DMS 273 (cell line): ENCODE results near the gene NRROS.

Source experiments
- DNase-seq: peaks from one replicate; lab custom pipeline; 2025; ENCODE audit not compliant: unreplicated experiment; lab: John Stamatoyannopoulos, UW

Gene NRROS

GRCh38 chr3:196677353-196677752, 37.9 kb downstream of the NRROS start:
- DNase-seq: no peak

DNA sequence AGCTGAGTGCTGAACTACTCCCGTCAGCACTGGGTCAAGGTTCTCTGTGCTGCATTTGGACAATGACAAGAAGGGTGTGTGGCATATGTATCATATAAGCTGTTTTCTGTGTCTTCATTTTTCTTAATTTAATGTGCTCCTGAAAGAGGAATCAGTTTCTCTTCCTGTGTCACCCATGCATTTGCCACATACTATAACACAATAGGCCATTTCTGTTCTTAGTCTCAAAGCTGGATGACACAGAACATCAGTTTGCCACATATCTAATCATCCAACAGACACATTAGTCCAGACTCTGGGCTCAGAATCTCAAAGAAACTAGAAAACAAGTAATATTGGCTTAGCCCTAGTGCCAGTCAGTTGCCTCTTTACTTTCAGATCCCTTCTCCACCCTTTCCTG, 38.4 kb downstream of the NRROS start:
- no peak for DNase-seq

- peak; percentile 89 for DNase-seq
These were observed 45.3 kb downstream of the NRROS start for GRCh38 chr3:196684548-196685407.

DNA sequence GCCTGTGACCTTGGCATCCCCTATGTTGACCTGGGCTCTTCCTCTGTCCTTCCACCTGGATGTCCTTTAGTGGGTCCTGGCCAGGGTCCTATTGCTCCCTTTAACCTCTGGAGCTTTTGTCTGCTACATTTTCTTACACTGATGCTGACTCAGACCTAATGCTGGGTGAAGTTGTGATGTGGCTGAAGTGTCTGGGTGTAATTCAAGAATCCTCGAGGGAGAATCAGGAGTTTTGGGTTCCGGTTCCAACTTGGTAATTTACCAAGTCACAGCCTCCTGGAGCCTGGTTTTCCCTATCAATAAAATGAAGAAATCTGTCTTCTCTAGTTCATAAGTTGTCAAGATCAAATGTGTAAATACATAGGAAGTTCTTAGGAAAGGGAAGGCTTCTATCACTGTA, 46.9 kb downstream of the NRROS start:
- DNase-seq: no peak

GRCh38 chr3:196688349-196688748, 48.9 kb downstream of the NRROS start:
- DNase-seq: peak; percentile 35

GRCh38 chr3:196689941-196690660, 50.6 kb downstream of the NRROS start:
- DNase-seq: no peak

- DNase-seq: no peak
These were observed 51.9 kb downstream of the NRROS start for GRCh38 chr3:196691386-196691785.

DNA sequence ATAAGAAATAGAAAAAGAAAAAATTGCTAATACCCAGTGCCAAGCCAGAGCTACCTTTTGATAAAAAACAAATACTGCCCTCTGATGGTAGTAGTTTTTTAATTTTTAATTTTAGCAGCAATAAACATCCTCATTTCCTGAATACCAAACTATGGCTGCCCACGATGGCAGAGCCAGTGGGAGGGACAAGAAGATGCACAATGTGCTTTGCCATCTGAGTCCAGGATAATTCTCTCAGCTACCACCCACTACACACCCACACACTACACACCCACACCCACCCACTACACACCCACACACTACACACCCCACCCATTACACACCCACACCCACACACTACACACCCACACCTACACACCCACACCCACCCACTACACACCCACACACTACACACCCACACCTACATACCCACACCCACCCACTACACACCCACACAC, 54.7 kb downstream of the NRROS start:
- peak; percentile 52 for DNase-seq

DNA sequence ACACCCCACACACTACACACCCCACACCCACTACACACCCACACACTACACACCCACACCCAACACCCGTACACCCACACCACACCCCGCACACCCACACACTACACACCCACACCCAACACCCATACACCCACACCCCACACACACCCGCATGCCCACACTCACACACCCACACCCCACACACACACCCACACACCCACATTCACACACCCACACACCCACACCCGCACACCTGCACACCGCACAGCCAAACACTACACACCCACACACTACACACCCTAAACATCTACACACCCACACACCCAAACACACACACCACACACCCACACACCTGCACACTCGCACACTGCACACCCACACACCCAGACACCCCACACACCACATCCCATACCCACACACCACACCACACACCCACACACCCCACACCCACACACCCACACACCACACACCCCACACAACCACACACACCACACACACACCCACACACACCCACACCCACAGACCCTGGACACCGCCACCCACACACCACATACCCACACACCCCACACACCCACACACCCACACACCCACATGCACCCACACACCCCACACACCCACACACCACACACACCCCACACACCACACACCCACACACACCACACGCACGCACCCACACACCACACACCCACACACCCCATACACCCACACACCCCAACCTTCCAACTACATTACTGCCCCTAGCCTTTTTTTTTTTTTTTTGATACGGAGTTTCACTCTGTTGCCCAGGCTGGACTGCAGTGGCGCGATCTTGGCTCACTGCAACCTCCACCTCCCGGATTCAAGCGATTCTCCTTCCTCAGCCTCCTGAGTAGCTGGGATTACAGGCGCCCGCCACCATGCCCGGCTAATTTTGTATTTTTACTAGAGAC, 55.7 kb downstream of the NRROS start:
- no peak for DNase-seq

DNA sequence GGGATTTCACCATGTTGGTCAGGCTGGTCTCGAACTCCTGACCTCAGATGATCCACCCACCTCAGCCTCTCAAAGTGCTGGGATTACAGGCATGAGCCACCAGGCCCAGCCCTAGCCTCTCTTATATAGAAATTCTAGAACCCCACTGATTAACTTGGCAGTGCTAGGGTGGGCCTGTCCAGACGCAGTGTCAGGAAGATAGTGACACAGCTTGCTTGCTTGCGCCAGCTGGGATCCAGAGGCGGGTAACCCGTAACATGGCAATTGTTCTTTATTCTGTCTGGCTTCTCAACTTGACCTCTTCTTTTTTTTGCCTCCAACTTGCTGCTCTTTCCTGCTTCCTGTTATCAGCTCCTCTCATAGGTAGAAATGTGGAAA, 56.3 kb downstream of the NRROS start:
- no peak for DNase-seq

DNA sequence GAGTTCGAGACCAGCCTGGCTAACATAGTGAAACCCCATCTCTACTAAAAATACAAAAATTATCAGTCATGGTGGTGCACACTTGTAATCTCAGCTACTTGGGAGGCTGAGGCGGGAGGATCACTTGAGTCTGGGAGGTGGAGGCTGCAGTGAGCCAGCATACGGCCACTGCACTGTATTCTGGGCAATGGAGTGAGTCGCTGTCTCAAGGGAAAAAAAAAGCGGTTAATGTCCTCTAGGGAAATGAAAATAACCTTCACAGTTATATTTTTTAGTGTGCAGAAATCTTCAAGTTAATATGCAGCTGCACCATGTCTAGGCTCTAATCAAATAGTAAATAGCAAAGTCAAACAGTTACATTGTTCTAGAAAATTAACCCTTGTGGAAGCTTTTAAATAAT, 57.8 kb downstream of the NRROS start:
- no peak for DNase-seq

- no peak for DNase-seq
These were observed 60.3 kb downstream of the NRROS start for GRCh38 chr3:196699749-196700148.

- no peak for DNase-seq
These were observed 61.3 kb downstream of the NRROS start for GRCh38 chr3:196700801-196701200.

DNA sequence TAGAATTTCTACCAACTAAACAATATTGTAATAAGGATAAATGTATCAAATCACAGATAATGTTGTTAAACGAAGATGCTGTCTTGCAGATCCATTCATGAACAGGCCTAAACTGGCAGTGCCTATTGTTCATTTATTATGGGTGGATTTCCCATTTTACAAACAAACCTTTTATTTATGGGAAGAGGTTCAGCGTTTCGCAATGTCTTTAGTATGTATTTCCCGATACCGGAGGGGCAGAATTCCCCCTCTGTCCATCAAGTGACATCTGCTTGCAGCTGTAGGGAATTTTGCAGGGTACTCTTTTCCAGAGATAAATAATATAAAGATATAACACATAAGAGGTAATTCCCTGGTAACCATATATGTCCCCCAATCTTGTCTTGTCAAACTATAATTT, 66.8 kb downstream of the NRROS start:
- DNase-seq: no peak

GRCh38 chr3:196706731-196707130, 67.2 kb downstream of the NRROS start:
- no peak for DNase-seq

- no peak for DNase-seq
These were observed 68.1 kb downstream of the NRROS start for GRCh38 chr3:196707566-196707965.

GRCh38 chr3:196708467-196708866, 69.0 kb downstream of the NRROS start:
- DNase-seq: no peak
